ENCODE results near the gene ZNF484.

DNA sequence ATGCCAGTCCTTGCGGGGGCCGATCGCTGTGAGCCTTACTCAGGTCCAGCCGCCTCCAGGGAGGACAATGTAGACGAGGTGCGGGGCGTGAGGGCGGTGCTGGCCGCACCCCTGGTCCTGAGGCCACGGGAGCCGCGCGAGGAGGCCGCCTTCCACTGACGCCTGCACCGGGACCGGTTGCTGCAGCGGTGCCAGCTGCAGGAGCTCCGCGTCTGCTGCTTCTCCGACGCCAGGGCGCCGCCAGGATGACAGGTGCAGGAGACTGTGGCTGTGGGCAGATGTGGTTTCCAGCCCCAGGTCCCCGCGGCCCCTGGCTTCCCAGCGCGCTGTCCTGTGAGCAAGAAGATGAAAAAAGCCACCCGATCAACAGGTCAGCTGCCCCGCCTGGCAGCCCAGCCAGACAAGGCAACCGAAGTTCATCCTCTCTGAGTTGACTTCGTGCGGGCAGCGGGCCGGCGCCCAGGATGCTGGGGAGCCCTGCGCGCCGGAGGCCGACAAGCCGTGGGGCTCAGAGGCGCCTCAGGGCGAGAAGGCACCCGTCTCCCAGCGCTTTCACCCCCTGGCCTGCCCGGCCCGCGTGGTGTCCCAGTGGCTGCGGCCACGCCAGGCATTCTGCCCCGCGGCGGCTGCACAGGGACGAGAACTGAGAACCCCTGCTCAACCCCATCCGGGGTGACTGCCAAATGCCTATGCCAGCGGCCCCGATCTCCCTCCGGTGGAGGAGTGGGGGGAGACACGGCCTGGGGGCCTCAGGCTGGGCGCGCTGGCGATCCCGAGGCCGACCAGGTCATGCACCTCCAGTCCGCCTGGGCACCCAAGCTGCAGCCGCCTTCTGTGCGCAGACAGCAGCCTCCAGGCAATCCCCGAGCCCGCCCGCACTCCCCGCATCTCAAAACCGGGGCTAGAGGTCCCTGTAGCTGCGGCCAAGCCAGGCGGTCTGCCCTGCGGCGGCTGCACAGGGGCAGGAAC lies 69.8 kb downstream of the ZNF484 start:
- TF ChIP-seq, protein P1, sequence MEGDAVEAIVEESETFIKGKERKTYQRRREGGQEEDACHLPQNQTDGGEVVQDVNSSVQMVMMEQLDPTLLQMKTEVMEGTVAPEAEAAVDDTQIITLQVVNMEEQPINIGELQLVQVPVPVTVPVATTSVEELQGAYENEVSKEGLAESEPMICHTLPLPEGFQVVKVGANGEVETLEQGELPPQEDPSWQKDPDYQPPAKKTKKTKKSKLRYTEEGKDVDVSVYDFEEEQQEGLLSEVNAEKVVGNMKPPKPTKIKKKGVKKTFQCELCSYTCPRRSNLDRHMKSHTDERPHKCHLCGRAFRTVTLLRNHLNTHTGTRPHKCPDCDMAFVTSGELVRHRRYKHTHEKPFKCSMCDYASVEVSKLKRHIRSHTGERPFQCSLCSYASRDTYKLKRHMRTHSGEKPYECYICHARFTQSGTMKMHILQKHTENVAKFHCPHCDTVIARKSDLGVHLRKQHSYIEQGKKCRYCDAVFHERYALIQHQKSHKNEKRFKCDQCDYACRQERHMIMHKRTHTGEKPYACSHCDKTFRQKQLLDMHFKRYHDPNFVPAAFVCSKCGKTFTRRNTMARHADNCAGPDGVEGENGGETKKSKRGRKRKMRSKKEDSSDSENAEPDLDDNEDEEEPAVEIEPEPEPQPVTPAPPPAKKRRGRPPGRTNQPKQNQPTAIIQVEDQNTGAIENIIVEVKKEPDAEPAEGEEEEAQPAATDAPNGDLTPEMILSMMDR (IDR thresholded peaks at IDR 0.05), result no peak
- TF ChIP-seq POLR2AphosphoS5 (IDR thresholded peaks at IDR 0.05), result no peak
- no peak for TF ChIP-seq POLR2A (IDR thresholded peaks at IDR 0.05)

Measured in breast epithelium (tissue), 3 donors.